C4-2B (cell line): ENCODE measurements around the gene ADAM15.

Source experiments
- H3K27ac ChIP-seq: fragments of 450-650 bp; 2 replicates; pipeline ENCODE4 v1.5.1; 2017
- ZFX ChIP-seq: fragments of 450-650 bp; IDR thresholded peaks from 2 replicates; pipeline ENCODE4 v1.6.1; 2017
- TF ChIP-seq, protein P1 (sequence below): fragments of 450-650 bp; conservative IDR thresholded peaks from 2 replicates; pipeline ENCODE4 v1.5.1; 2017; ENCODE audit warnings: mild to moderate bottlenecking

ADAM15 gene

DNA sequence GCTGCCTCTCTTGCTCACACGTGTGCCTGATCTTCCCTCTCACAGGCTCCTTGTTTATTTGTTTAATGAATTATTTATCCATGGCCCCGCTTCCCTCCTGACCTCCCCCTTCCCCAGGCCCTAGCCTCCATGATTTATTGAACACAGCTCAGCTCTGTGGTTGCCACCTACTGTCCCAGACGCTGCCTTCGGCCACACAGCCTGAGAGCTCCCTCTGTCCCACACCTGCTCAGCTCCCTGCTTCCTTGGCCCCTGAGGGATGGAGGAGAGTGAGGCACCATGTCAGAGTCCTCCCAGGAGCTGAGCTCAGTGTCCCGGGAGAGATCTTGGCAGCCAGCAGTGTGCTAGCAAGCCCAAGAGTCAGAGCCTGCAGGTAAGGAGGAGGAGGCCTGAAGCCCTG lies 24.4 kb downstream of the ADAM15 start:
- TF ChIP-seq ZFX: no peak
- TF ChIP-seq, protein P1, sequence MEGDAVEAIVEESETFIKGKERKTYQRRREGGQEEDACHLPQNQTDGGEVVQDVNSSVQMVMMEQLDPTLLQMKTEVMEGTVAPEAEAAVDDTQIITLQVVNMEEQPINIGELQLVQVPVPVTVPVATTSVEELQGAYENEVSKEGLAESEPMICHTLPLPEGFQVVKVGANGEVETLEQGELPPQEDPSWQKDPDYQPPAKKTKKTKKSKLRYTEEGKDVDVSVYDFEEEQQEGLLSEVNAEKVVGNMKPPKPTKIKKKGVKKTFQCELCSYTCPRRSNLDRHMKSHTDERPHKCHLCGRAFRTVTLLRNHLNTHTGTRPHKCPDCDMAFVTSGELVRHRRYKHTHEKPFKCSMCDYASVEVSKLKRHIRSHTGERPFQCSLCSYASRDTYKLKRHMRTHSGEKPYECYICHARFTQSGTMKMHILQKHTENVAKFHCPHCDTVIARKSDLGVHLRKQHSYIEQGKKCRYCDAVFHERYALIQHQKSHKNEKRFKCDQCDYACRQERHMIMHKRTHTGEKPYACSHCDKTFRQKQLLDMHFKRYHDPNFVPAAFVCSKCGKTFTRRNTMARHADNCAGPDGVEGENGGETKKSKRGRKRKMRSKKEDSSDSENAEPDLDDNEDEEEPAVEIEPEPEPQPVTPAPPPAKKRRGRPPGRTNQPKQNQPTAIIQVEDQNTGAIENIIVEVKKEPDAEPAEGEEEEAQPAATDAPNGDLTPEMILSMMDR: no peak
- no peak overlapping the region for H3K27ac ChIP-seq

- TF ChIP-seq ZFX: no peak
- TF ChIP-seq, protein P1: no peak
- H3K27ac ChIP-seq: no peak overlapping the region
Measured at GRCh38 chr1:155076371-155076770, 25.3 kb downstream of the ADAM15 start.

DNA sequence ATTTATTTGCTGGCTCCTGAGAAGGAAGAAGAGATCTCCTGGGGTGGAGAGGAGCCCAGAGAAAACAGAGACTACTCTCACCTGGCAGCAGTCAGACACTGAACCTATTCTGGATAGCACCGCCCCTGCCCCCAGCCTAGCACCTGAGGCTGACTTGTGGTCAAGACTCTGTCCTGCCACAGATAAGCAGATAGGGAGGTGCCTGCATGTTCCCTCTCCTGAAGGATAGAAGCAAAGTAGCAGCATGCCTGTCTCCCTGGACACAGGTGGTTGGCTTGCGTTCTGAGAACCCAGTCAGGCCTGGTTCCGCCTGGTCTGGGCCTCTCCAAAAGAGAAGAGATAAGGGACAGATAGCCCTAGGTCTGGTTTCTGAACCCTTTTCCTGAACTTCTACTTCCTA lies 26.2 kb downstream of the ADAM15 start:
- TF ChIP-seq, protein P1: no peak
- TF ChIP-seq ZFX: no peak

GRCh38 chr1:155077758-155078445 lies 26.8 kb downstream of the ADAM15 start:
- peak overlapping the region; percentile 82 for H3K27ac ChIP-seq
- TF ChIP-seq, protein P1: no peak
- TF ChIP-seq ZFX: no peak

More for the DNA sequence above, 26.2 kb downstream of the ADAM15 start:
- H3K27ac ChIP-seq: peak overlapping the region; percentile 82; the same call in 1 of the 2 replicates

GRCh38 chr1:155078469-155079209 lies 27.5 kb downstream of the ADAM15 start, which contains the start of gene EFNA3:
Gene EFNA3, plus strand, starts transcription at chr1:155078837. Its CDS starts 105 bp downstream, at chr1:155078942.
- peak within 1 kb of the TSS; percentile 82 for H3K27ac ChIP-seq
- TF ChIP-seq ZFX: no peak
- TF ChIP-seq, protein P1: no peak

DNA sequence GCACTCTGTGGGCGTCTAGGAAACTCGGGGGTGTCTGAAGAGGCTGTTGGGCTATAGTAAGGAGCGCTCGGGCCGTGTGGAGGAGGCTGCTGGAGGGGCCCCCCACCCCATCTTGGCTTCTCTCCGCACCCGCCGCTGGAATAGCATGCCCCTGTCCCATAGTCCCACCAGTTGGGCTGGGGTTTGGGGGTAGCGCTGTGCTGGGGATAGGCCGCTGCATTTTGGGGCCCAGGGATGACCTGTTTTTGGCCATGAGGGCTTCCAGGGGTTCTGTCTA lies 28.0 kb downstream of the ADAM15 start:
- TF ChIP-seq ZFX: no peak

GRCh38 chr1:155079487-155080311 lies 28.6 kb downstream of the ADAM15 start:
- H3K27ac ChIP-seq: peak overlapping the region; percentile 82
- TF ChIP-seq, protein P1: no peak
- no peak for TF ChIP-seq ZFX

More for the DNA sequence above, 28.0 kb downstream of the ADAM15 start:
- peak overlapping the region; percentile 82 for H3K27ac ChIP-seq
